Neural progenitor cell (in vitro differentiated cells): ENCODE results near the gene PIK3C2B. TPM values are rescaled to one million over a fixed set of nuclear protein-coding genes. Genes with fewer than 3 reads are reported as not detected.
A peak's percentile ranks its signal among the peaks of the same experiment; 100 is the strongest.

ENCODE experiments used
- DNase-seq: peaks from one replicate; pipeline ENCODE4 v3.0.0-alpha.2; 2016; ENCODE audit warnings: low spot score
- H2AFZ ChIP-seq: fragments of 200-600 bp; sonication (generic); replicated peaks from 2 replicates; pipeline ENCODE4 v1.6.1; 2016; ENCODE audit warnings: antibody characterized with exemption
- H3F3A ChIP-seq: fragments of 200-600 bp; sonication (generic); 2 replicates; pipeline ENCODE4 v1.6.1; 2016; ENCODE audit warnings: antibody characterized with exemption, low read depth
- H3K27ac ChIP-seq: fragments of 200-600 bp; sonication (generic); 2 replicates; pipeline ENCODE4 v1.5.1; 2016; ENCODE audit warnings: mild to moderate bottlenecking
- H3K27me3 ChIP-seq: fragments of 200-600 bp; sonication (generic); 2 replicates; pipeline ENCODE4 v1.6.1; 2016; ENCODE audit warnings: mild to moderate bottlenecking, moderate library complexity
- H3K36me3 ChIP-seq: fragments of 200-600 bp; sonication (generic); 2 replicates; pipeline ENCODE4 v1.5.1; 2016
- H3K4me1 ChIP-seq: fragments of 200-600 bp; sonication (generic); 2 replicates; pipeline ENCODE4 v1.6.1; 2016; ENCODE audit warnings: mixed run types
- H3K4me2 ChIP-seq: fragments of 200-600 bp; sonication (generic); 2 replicates; pipeline ENCODE4 v1.6.1; 2016
- H3K4me3 ChIP-seq: fragments of 200-600 bp; sonication (generic); 2 replicates; pipeline ENCODE4 v1.5.1; 2016
- H3K79me2 ChIP-seq: fragments of 200-600 bp; sonication (generic); 2 replicates; pipeline ENCODE4 v1.6.1; 2016; ENCODE audit warnings: low read depth
- H3K9ac ChIP-seq: fragments of 200-600 bp; sonication (generic); 2 replicates; pipeline ENCODE4 v1.6.1; 2016
- H3K9me3 ChIP-seq: fragments of 200-600 bp; sonication (generic); 2 replicates; pipeline ENCODE4 v1.5.1; 2016; ENCODE audit warnings: low read depth
- H4K20me1 ChIP-seq: fragments of 200-600 bp; sonication (generic); 2 replicates; pipeline ENCODE4 v1.6.1; 2016; ENCODE audit warnings: low read depth
- H3K27ac Mint-ChIP-seq: 3 replicates; pipeline ENCODE4 v1.8.0; 2021; ENCODE audit warnings: mixed read lengths
- H3K27me3 Mint-ChIP-seq: 2 replicates; pipeline ENCODE4 v1.8.0; 2022; ENCODE audit warnings: low read depth, mild to moderate bottlenecking, inconsistent platforms, moderate library complexity, mixed read lengths; ENCODE audit not compliant: insufficient read depth
- H3K36me3 Mint-ChIP-seq: 3 replicates; pipeline ENCODE4 v1.8.0; 2021; ENCODE audit warnings: mixed read lengths
- H3K4me1 Mint-ChIP-seq: 3 replicates; pipeline ENCODE4 v1.8.0; 2021; ENCODE audit warnings: mixed read lengths
- H3K4me3 Mint-ChIP-seq: 3 replicates; pipeline ENCODE4 v1.8.0; 2021; ENCODE audit warnings: mild to moderate bottlenecking, moderate library complexity, mixed read lengths
- H3K9me3 Mint-ChIP-seq: 3 replicates; pipeline ENCODE4 v1.8.0; 2020; ENCODE audit warnings: mixed read lengths
- CTCF ChIP-seq: fragments of 200-600 bp; sonication (generic); IDR thresholded peaks from 2 replicates; pipeline ENCODE4 v1.5.1; 2017; ENCODE audit warnings: antibody characterized with exemption, mild to moderate bottlenecking
- EZH2 ChIP-seq: fragments of 200-600 bp; sonication (generic); IDR thresholded peaks from 2 replicates; pipeline ENCODE4 v1.6.1; 2017; ENCODE audit warnings: antibody characterized with exemption, mild to moderate bottlenecking, moderate library complexity
- EZH2phosphoT487 ChIP-seq: fragments of 200-600 bp; sonication (generic); IDR thresholded peaks from 2 replicates; pipeline ENCODE4 v1.6.1; 2017; ENCODE audit warnings: antibody characterized with exemption
- total RNA-seq: library from RNA; depleted of rRNA; stranded (reverse); fragments of >200 nt; gene quantifications from 2 replicates; pipeline ENCODE4 v1.2.3, GENCODE V29; 2015; ENCODE audit warnings: low replicate concordance

PIK3C2B gene
- total RNA-seq, 1 donor from 2014 or later = 20.7 TPM

DNA sequence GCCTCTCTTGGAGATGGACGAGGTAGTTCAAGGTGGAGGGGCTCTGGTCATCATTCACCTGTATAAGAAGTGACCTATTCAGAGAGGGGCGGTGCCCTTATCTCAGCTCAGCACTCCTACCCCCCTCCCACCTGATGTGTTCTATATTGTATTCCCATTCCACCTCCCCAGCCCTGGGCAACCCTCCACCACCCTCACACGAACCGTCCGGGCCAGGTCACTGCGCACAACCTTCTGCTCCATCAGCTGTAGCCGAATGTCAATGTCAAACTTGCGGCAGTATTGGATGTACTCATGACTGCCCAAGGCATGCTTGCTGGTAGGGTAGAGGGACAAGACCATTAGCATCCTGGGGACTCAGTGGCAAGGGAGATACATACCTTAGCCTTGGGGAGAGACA, 34.3 kb downstream of the PIK3C2B start:
- H2AFZ ChIP-seq = no peak overlapping the region
- H3K36me3 ChIP-seq = peaks cover 2% of the 10 kb centered on the region
- no peak overlapping the region for H3K9ac ChIP-seq
- no peaks in the 10 kb centered on the region for H3K79me2 ChIP-seq
- DNase-seq = no peak
- no peaks in the 10 kb centered on the region for H3K27me3 ChIP-seq
- Mint-ChIP-seq H3K9me3 (no peaks in the 10 kb centered on the region), H3K27me3 (peaks cover 3% of the 10 kb centered on the region), H3K27ac (peak overlapping the region; percentile 67), H3K4me3 (peak overlapping the region; percentile 61), H3K36me3 (peaks cover 57% of the 10 kb centered on the region), H3K4me1 (peaks cover 49% of the 10 kb centered on the region)
- TF ChIP-seq EZH2phosphoT487 (no peak), CTCF (no peak), EZH2 (no peak)
- H3K9me3 ChIP-seq = no peaks in the 10 kb centered on the region
- H4K20me1 ChIP-seq = peaks cover 2% of the 10 kb centered on the region
- no peak overlapping the region for H3K4me3 ChIP-seq
- H3K4me2 ChIP-seq = no peak overlapping the region
- H3F3A ChIP-seq = peaks cover 32% of the 10 kb centered on the region
- peaks cover 29% of the 10 kb centered on the region for H3K4me1 ChIP-seq
- no peak overlapping the region for H3K27ac ChIP-seq

DNA sequence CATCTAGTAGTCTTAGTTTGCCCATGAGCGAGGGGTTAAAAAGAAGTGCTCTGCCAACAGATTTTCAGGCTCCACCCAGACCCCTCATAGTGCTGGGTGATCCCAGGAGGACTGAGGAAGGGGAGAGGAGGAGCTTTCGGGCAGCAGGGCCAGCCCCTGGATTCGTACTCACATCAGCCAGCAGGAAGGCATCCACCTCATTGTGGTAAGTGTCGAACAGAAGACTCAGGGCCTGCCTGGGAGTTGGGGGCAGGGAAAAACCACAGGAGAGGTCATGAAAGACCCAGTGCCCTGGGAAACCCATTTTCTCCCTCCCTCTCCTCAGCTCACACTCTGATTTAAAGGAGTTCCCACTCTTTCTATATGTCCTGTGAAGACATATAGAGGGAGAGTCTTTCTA, 34.9 kb downstream of the PIK3C2B start:
- Mint-ChIP-seq H3K9me3 (no peaks in the 10 kb centered on the region), H3K27me3 (peaks cover 3% of the 10 kb centered on the region), H3K4me3 (no peak overlapping the region), H3K36me3 (peaks cover 52% of the 10 kb centered on the region), H3K27ac (peak overlapping the region; percentile 87), H3K4me1 (peaks cover 47% of the 10 kb centered on the region)
- Histone ChIP-seq H3K36me3 (peaks cover 2% of the 10 kb centered on the region), H3F3A (peaks cover 37% of the 10 kb centered on the region), H3K27me3 (no peaks in the 10 kb centered on the region), H3K9me3 (no peaks in the 10 kb centered on the region), H3K4me2 (no peak overlapping the region), H3K9ac (no peak overlapping the region), H2AFZ (no peak overlapping the region), H3K27ac (no peak overlapping the region), H3K4me1 (peaks cover 33% of the 10 kb centered on the region), H3K79me2 (no peaks in the 10 kb centered on the region), H3K4me3 (no peak overlapping the region), H4K20me1 (no peaks in the 10 kb centered on the region)
- DNase-seq = no peak
- TF ChIP-seq EZH2 (no peak), CTCF (no peak), EZH2phosphoT487 (no peak)

- Histone ChIP-seq H4K20me1 (no peaks in the 10 kb centered on the region), H3K27me3 (no peaks in the 10 kb centered on the region), H3K9ac (no peak overlapping the region), H3K79me2 (no peaks in the 10 kb centered on the region), H3K4me1 (peaks cover 53% of the 10 kb centered on the region), H3K27ac (no peak overlapping the region), H3K36me3 (peaks cover 2% of the 10 kb centered on the region), H3K4me3 (no peak overlapping the region), H2AFZ (no peak overlapping the region), H3F3A (peaks cover 51% of the 10 kb centered on the region), H3K4me2 (peak overlapping the region; percentile 56), H3K9me3 (no peaks in the 10 kb centered on the region)
- DNase-seq = no peak
- peaks cover 7% of the 10 kb centered on the region for H3K27me3 Mint-ChIP-seq
- H3K4me1 Mint-ChIP-seq = peaks cover 63% of the 10 kb centered on the region
- peak overlapping the region; percentile 99 for H3K27ac Mint-ChIP-seq
- peak overlapping the region; percentile 75 for H3K4me3 Mint-ChIP-seq
- peaks cover 46% of the 10 kb centered on the region for H3K36me3 Mint-ChIP-seq
- TF ChIP-seq EZH2phosphoT487 = no peak
- TF ChIP-seq EZH2 = no peak
- no peak for TF ChIP-seq CTCF
- H3K9me3 Mint-ChIP-seq = no peaks in the 10 kb centered on the region
Observed at GRCh38 chr1:204457666-204458065, 36.9 kb downstream of the PIK3C2B start.
